Natural killer cell (primary cell): ENCODE data around the gene STK32B. TPM values are rescaled to one million over a fixed set of nuclear protein-coding genes. Genes with fewer than 3 reads are reported as not detected.

Source experiments
- ATAC-seq, 3 donors: fragments of 150-1000 bp in 2 of 3; fragments of 200-7000 bp in 1 of 3; cut with Tn5 transposase; 1 replicate in 1 of 3; 2 replicates in 2 of 3; pipeline ENCODE4 v1.10.0; 2021; ENCODE audit warnings: mild to moderate bottlenecking in 2 of 3, moderate library complexity in 2 of 3
- DNase-seq, 2 donors: peaks; one replicate each; pipeline versions ENCODE4 v3.0.0 to v3.0.0-alpha.2; 2013 to 2021; ENCODE audit warnings: mixed read lengths in 1 of 2
- H3K27ac ChIP-seq: one replicate; pipeline ENCODE4 v1.5.1; 2013; ENCODE audit warnings: mild to moderate bottlenecking, low read length
- H3K27me3 ChIP-seq: one replicate; pipeline ENCODE4 v1.6.1; 2013; ENCODE audit warnings: low read length; ENCODE audit not compliant: control insufficient read depth, insufficient read depth
- H3K36me3 ChIP-seq: one replicate; pipeline ENCODE4 v1.6.1; 2013; ENCODE audit warnings: low read length; ENCODE audit not compliant: control insufficient read depth, insufficient read depth
- H3K4me1 ChIP-seq: one replicate; pipeline ENCODE4 v1.6.1; 2013; ENCODE audit warnings: low read length; ENCODE audit not compliant: control insufficient read depth, insufficient read depth
- H3K4me3 ChIP-seq: one replicate; pipeline ENCODE4 v1.5.1; 2013; ENCODE audit warnings: low read length
- H3K9me3 ChIP-seq: one replicate; pipeline ENCODE4 v1.6.1; 2013; ENCODE audit warnings: low read length; ENCODE audit not compliant: control insufficient read depth, insufficient read depth
- H3K27ac Mint-ChIP-seq, 2 donors: one replicate each; pipeline ENCODE4 v1.8.0; 2022; ENCODE audit warnings: mild to moderate bottlenecking in 2 of 2, mixed read lengths in 2 of 2, moderate library complexity in 1 of 2
- H3K27me3 Mint-ChIP-seq, 2 donors: one replicate each; pipeline ENCODE4 v1.8.0; 2022; ENCODE audit warnings: low read depth in 2 of 2, mixed read lengths in 2 of 2
- H3K36me3 Mint-ChIP-seq: one replicate; pipeline ENCODE4 v1.8.0; 2022; ENCODE audit warnings: mixed read lengths
- H3K4me1 Mint-ChIP-seq, 2 donors: one replicate each; pipeline ENCODE4 v1.8.0; 2022; ENCODE audit warnings: mixed read lengths in 2 of 2
- H3K4me3 Mint-ChIP-seq: one replicate; pipeline ENCODE4 v1.8.0; 2022; ENCODE audit warnings: mild to moderate bottlenecking, moderate library complexity, mixed read lengths
- H3K9me3 Mint-ChIP-seq, 2 donors: one replicate each; pipeline ENCODE4 v1.8.0; 2022; ENCODE audit warnings: mixed read lengths in 2 of 2
- WGBS: methylation state at CpG from one replicate; pipeline ENCODE4 v1.1.7; 2013; ENCODE audit warnings: missing lambda C conversion rate; ENCODE audit not compliant: insufficient coverage; 5-methylcytosine and 5-hydroxymethylcytosine counted together
- intact Hi-C: fragments of 100-400 bp; cut with micrococcal nuclease; formaldehyde crosslinking; loops from one replicate; pipeline ENCODE4 v1.14.2; 2022
- total RNA-seq, 4 donors: library from RNA; stranded (reverse); fragments of 120-200 nt in 1 of 4; gene quantifications; one replicate each; pipeline versions ENCODE4 v1.2.3 to v1.2.4, GENCODE V29; 2013 to 2022
- TF ChIP-seq, protein P1 (sequence below): fragments of 200-600 bp; IDR thresholded peaks from one replicate; pipeline ENCODE4 v1.8.0; 2022; ENCODE audit warnings: antibody characterized with exemption

Gene STK32B
- total RNA-seq, 3 donors from 2014 or later (not counting 1 experiment from before 2014, with no cell fraction given) = 0.32 to 0.33 TPM; not detected in 1

DNA sequence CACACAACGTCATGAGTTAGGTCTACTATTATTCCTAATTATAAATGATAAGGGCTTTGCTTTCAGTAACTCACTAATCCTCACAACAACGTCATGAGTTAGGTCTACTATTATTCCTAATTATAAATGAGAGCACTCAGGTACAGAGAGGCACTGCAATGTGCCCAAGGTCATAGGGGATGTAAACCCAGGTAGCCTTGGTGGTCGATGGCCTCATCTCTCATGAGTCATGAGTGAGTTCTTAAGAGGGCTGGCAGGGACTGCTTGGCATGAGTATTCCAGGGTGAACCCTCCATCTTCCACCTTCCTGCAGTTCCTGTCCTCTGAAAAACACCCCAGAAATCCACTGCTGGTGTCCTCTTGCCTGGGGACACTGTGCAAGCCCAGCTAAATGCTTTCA is 317.1 kb downstream of the STK32B start:
- Histone ChIP-seq H3K27ac (no peak overlapping the region), H3K36me3 (no peaks in the 10 kb centered on the region), H3K9me3 (no peaks in the 10 kb centered on the region), H3K4me3 (no peak overlapping the region), H3K27me3 (no peaks in the 10 kb centered on the region), H3K4me1 (no peaks in the 10 kb centered on the region)
- WGBS = 88% methylated on average over 1 of the region's 3 CpGs
- DNase-seq (no peak), ATAC-seq (no peak)
- H3K27me3 Mint-ChIP-seq = peaks cover 0 to 13% of the 10 kb centered on the region in 2 donors
- TF ChIP-seq, protein P1, sequence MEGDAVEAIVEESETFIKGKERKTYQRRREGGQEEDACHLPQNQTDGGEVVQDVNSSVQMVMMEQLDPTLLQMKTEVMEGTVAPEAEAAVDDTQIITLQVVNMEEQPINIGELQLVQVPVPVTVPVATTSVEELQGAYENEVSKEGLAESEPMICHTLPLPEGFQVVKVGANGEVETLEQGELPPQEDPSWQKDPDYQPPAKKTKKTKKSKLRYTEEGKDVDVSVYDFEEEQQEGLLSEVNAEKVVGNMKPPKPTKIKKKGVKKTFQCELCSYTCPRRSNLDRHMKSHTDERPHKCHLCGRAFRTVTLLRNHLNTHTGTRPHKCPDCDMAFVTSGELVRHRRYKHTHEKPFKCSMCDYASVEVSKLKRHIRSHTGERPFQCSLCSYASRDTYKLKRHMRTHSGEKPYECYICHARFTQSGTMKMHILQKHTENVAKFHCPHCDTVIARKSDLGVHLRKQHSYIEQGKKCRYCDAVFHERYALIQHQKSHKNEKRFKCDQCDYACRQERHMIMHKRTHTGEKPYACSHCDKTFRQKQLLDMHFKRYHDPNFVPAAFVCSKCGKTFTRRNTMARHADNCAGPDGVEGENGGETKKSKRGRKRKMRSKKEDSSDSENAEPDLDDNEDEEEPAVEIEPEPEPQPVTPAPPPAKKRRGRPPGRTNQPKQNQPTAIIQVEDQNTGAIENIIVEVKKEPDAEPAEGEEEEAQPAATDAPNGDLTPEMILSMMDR = no peak
- no peaks in the 10 kb centered on the region for H3K9me3 Mint-ChIP-seq
- H3K4me3 Mint-ChIP-seq = no peak overlapping the region
- no peak overlapping the region for H3K27ac Mint-ChIP-seq
- H3K36me3 Mint-ChIP-seq = no peaks in the 10 kb centered on the region
- H3K4me1 Mint-ChIP-seq = no peaks in the 10 kb centered on the region
- intact Hi-C loops = no loop called here

DNA sequence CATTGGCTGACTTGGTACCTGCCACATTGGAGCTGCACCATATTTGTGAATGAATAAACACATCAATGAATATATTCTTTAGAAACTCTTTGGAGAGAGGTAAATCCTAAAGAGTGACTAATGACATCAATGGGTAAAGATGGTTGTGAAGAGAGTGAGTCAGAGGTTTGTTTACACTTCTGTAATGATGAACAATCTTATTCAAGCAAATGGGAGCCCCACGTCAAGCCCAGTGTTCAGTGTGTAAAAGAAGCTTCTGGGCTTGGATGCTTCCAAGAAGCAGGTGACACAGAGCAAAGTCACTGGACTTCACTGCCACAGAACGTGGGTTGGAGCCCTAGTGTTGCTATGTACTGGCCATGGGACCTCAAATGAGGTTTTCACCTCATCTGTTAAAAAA is 319.0 kb downstream of the STK32B start:
- DNase-seq (no peak), ATAC-seq (no peak)
- Histone ChIP-seq H3K4me3 (no peak overlapping the region), H3K27me3 (no peaks in the 10 kb centered on the region), H3K36me3 (no peaks in the 10 kb centered on the region), H3K4me1 (no peaks in the 10 kb centered on the region), H3K9me3 (no peaks in the 10 kb centered on the region), H3K27ac (no peak overlapping the region)
- no peak overlapping the region for H3K27ac Mint-ChIP-seq
- no peaks in the 10 kb centered on the region for H3K36me3 Mint-ChIP-seq
- H3K4me3 Mint-ChIP-seq = no peak overlapping the region
- TF ChIP-seq, protein P1 = no peak
- WGBS = 83% methylated on average over 2 of the region's 2 CpGs
- no peaks in the 10 kb centered on the region for H3K4me1 Mint-ChIP-seq
- peaks cover 3 to 10% of the 10 kb centered on the region in 2 donors for H3K27me3 Mint-ChIP-seq
- H3K9me3 Mint-ChIP-seq = peaks cover 4% of the 10 kb centered on the region in 2 donors
- intact Hi-C loops = no loop called here

DNA sequence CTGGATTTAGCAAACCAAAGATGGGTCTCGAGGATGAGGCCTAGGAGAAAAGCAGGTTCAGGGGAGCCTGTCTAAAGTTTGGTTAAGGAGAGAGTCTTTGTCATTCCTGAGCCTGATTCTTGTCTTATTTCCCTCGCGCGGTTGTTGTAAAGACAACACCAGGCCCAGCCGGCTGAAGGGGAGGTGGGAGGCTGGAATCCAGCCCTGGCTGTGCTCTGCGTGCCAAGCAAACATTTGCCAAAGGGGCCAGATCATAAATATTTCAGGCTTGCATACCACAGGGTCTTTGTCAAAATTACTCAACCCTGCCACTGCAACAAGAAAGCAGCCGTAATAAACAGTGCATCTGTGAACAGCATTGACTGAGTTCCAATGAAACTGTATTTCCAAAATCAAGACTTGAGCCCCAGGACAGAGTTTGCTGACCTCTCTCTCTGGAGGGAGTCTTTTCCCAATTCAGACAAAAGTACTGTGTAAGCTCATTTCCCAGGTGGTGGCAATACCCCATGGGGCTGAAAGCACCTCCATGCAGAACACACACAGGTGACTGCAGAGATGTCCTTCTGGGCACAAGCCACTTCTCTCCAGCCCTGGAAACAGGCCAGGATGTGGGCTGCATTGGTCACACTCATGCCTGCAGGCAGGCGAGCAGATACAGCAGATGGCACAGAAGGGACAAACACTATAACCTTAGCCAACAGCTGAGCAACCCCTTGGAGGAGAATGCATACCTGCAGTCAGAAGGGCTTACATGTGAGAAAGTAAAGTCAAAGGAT is 320.3 kb downstream of the STK32B start:
- no peaks in the 10 kb centered on the region for H3K4me1 ChIP-seq
- intact Hi-C loops = no loop called here
- DNase-seq (no peak), ATAC-seq (no peak)
- no peaks in the 10 kb centered on the region for H3K27me3 ChIP-seq
- no peak overlapping the region for H3K27ac ChIP-seq
- no peak overlapping the region for H3K4me3 ChIP-seq
- TF ChIP-seq, protein P1 = no peak
- WGBS = 92% methylated on average over 8 of the region's 8 CpGs
- H3K27me3 Mint-ChIP-seq = peaks cover 3 to 6% of the 10 kb centered on the region in 2 donors
- no peak overlapping the region for H3K27ac Mint-ChIP-seq
- H3K4me3 Mint-ChIP-seq = no peak overlapping the region
- H3K9me3 Mint-ChIP-seq = peaks cover 4% of the 10 kb centered on the region in 2 donors
- no peaks in the 10 kb centered on the region for H3K4me1 Mint-ChIP-seq
- no peaks in the 10 kb centered on the region for H3K36me3 Mint-ChIP-seq
- H3K36me3 ChIP-seq = no peaks in the 10 kb centered on the region
- H3K9me3 ChIP-seq = no peaks in the 10 kb centered on the region

DNA sequence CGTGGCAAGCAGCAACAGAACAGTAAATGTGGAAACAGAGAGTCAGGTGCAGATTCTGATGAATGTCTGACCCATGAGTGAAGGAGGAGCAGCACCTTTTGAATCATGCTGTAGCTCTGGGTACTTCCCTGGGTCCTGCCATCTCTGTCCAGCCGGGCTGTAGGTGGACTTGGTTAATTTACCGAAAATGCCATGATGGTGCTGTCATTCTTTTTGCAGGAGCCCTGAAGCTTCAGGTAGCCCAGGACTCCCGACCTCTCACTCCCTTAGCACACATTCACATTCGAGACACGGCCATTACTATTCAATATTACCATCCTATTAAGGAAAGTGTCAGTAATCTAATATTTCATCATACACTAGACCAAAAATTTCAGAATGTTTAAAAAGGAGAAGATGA is 320.9 kb downstream of the STK32B start:
- DNase-seq = no peak
- Mint-ChIP-seq H3K9me3 (peaks cover 4% of the 10 kb centered on the region in 2 donors), H3K4me3 (no peak overlapping the region), H3K27me3 (peaks cover 3 to 6% of the 10 kb centered on the region in 2 donors), H3K36me3 (no peaks in the 10 kb centered on the region), H3K4me1 (no peaks in the 10 kb centered on the region), H3K27ac (no peak overlapping the region)
- intact Hi-C loops = no loop called here
- Histone ChIP-seq H3K4me1 (no peaks in the 10 kb centered on the region), H3K27ac (no peak overlapping the region), H3K27me3 (no peaks in the 10 kb centered on the region), H3K4me3 (no peak overlapping the region), H3K36me3 (no peaks in the 10 kb centered on the region), H3K9me3 (no peaks in the 10 kb centered on the region)
- WGBS = 80% methylated on average over 6 of the region's 6 CpGs
- no peak for ATAC-seq
- TF ChIP-seq, protein P1 = no peak
